ENCODE data around the gene MYLK4.
A peak's percentile ranks its signal among the peaks of the same experiment; 100 is the strongest.

MYLK4 gene

DNA sequence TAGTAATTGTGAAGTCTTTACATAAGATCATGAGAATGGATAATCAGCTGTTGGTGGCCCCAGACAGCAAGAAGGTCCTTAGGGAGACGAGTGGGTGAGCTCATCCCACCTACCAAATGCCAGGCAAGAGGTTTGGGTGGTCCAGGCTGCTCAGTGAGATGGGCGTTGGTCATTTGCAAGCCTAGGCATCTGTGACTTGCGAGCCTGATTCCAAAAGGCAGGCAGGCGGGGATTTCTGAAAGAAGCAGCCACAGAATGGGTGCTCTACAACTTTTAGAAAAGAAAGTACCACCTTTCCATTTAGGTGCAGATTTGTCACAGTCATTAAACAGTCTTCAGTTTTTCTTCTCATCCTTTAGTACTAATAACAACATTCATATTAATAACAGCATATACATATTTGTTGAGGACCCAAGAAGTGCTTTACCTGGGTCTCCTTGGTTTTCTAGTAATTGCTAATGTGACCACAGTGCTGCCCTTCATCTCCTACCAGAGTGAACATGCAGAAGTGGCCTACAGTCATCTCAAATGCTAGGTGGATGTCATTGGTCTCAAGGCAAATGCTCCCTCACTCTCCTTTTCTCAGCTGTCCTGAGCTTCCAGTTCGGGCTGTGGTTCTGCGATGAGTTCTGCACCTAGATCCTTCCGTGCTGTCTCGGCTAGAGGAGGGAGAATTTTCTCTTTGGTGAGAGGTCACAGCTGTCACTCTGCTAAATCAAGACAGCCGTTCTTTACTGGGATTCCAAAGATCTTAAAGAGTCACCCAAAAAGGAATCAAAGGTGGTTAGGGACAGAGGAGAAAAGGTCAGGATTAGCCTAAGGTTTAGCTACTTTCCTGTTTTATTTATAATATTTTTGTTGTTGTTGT is 17.2 kb upstream of the MYLK4 start:
- no peak overlapping the region for H2BK5ac ChIP-seq (ENCODE audit: low read depth, low read length, poor library complexity, severe bottlenecking)
- H3K4me1 ChIP-seq (ENCODE audit: control insufficient read depth, insufficient read depth, low read depth, low read length) = peaks cover 12% of the 10 kb centered on the region
- WGBS = 77% methylated on average over 9 of the region's 9 CpGs
- H2AFZ ChIP-seq (ENCODE audit: low read depth, low read length) = no peak overlapping the region
- no peak overlapping the region for H3K14ac ChIP-seq (ENCODE audit: low read length in 2 of 2)
- no peak overlapping the region for H3K27ac ChIP-seq (ENCODE audit: low read length, poor library complexity, severe bottlenecking)
- peak overlapping the region in 1 of 2 experiments; percentile 95 for H3K4me3 ChIP-seq (ENCODE audit: insufficient read depth in 1 of 2, low read depth in 1 of 2, low read length in 2 of 2)
- no peak overlapping the region for H2BK120ac ChIP-seq (ENCODE audit: low read depth, low read length)
- peak overlapping the region in 1 of 2 experiments; percentile 10 for H3K23ac ChIP-seq (ENCODE audit: low read length in 2 of 2)
- no peak overlapping the region for H3K18ac ChIP-seq (ENCODE audit: low read depth in 1 of 2, low read length in 2 of 2)
- no peak overlapping the region for H2AK5ac ChIP-seq (ENCODE audit: low read length, severe bottlenecking)
- no peak overlapping the region for H3K4ac ChIP-seq (ENCODE audit: low read depth in 1 of 2, low read length in 2 of 2)
- peaks cover 7% of the 10 kb centered on the region for H3K79me1 ChIP-seq (replicated peaks; ENCODE audit: low read length, poor library complexity, severe bottlenecking)
- no peaks in the 10 kb centered on the region for H3K27me3 ChIP-seq (ENCODE audit: control insufficient read depth in 1 of 2, insufficient read depth in 1 of 2, low read length in 2 of 2)
- H3K9ac ChIP-seq (ENCODE audit: low read length) = peak overlapping the region; percentile 95
- H2BK12ac ChIP-seq (ENCODE audit: low read length in 2 of 2) = no peak overlapping the region
- H3K4me2 ChIP-seq (ENCODE audit: low read length, poor library complexity, severe bottlenecking) = peak overlapping the region; percentile 37
- H2BK15ac ChIP-seq (ENCODE audit: low read depth, poor library complexity, severe bottlenecking) = no peak overlapping the region
- DNase-seq = no peak
- no peak overlapping the region for H4K8ac ChIP-seq (ENCODE audit: low read length)
- H3K36me3 ChIP-seq (ENCODE audit: control insufficient read depth in 1 of 2, insufficient read depth in 2 of 2, low read depth in 1 of 2, low read length in 2 of 2) = peaks cover 14 to 33% of the 10 kb centered on the region in 2 experiments
- no peak overlapping the region for H4K91ac ChIP-seq (ENCODE audit: low read length)
- no peaks in the 10 kb centered on the region for H3K9me3 ChIP-seq (ENCODE audit: control insufficient read depth, low read length)

DNA sequence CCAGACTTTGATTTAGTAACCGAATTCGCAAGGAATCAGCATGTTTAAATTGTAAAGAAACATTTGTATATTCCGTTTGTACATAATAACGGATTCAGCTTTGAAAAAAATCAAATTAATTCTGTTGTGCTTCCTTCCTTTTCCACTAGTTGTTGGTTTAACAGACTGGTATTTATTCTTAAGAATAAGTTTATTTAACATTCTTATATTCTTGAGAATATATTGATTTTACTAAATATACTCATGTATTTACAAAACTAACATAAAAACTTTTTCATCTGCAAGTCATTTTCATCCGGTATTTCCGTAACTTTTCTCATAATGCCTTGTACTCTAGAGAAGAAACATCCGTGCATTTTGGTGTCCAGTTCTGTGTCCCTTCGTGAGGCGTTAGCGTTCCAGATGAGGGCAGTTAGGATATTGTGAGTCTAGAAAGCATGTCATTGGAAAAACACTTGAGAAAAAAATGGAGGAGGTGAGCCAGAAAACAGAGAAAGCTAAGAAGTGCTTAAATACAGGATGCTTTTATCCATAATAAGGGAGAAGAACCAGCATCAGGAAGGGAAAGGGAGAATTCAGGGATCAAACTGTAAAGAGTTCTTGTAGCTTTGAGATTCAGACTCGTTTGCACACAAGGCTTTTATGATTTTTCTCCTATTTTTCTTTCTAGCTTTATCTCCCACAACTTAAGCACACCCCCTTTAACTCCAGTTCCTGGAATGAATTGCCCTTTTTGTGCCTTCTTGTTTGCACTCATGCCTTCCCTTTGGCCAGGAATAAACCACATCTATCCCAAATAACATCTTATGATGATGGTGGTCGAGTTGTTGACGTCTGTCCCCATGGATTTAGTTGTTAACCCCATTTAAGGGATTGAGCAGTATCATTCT is 16.3 kb upstream of the MYLK4 start:
- no peaks in the 10 kb centered on the region for H3K9me3 ChIP-seq (ENCODE audit: control insufficient read depth, low read length)
- no peaks in the 10 kb centered on the region for H3K27me3 ChIP-seq (ENCODE audit: control insufficient read depth in 1 of 2, insufficient read depth in 1 of 2, low read length in 2 of 2)
- no peak overlapping the region for H2BK12ac ChIP-seq (ENCODE audit: low read length in 2 of 2)
- peak overlapping the region; percentile 68 for H3K4me2 ChIP-seq (ENCODE audit: low read length, poor library complexity, severe bottlenecking)
- H2BK5ac ChIP-seq (ENCODE audit: low read depth, low read length, poor library complexity, severe bottlenecking) = no peak overlapping the region
- WGBS = 48% methylated on average over 9 of the region's 13 CpGs
- no peak overlapping the region for H3K4ac ChIP-seq (ENCODE audit: low read depth in 1 of 2, low read length in 2 of 2)
- no peak overlapping the region for H3K27ac ChIP-seq (ENCODE audit: low read length, poor library complexity, severe bottlenecking)
- peak overlapping the region; percentile 95 to 99 for H3K4me3 ChIP-seq (ENCODE audit: insufficient read depth in 1 of 2, low read depth in 1 of 2, low read length in 2 of 2)
- no peak overlapping the region for H2AK5ac ChIP-seq (ENCODE audit: low read length, severe bottlenecking)
- peaks cover 14 to 26% of the 10 kb centered on the region in 2 experiments for H3K36me3 ChIP-seq (ENCODE audit: control insufficient read depth in 1 of 2, insufficient read depth in 2 of 2, low read depth in 1 of 2, low read length in 2 of 2)
- DNase-seq = peak; percentile 50
- H3K18ac ChIP-seq (ENCODE audit: low read depth in 1 of 2, low read length in 2 of 2) = no peak overlapping the region
- no peak overlapping the region for H2BK120ac ChIP-seq (ENCODE audit: low read depth, low read length)
- peaks cover 12% of the 10 kb centered on the region for H3K4me1 ChIP-seq (ENCODE audit: control insufficient read depth, insufficient read depth, low read depth, low read length)
- H3K23ac ChIP-seq (ENCODE audit: low read length in 2 of 2) = no peak overlapping the region
- H4K8ac ChIP-seq (ENCODE audit: low read length) = no peak overlapping the region
- H3K14ac ChIP-seq (ENCODE audit: low read length in 2 of 2) = no peak overlapping the region
- peaks cover 7% of the 10 kb centered on the region for H3K79me1 ChIP-seq (replicated peaks; ENCODE audit: low read length, poor library complexity, severe bottlenecking)
- H4K91ac ChIP-seq (ENCODE audit: low read length) = no peak overlapping the region
- H3K9ac ChIP-seq (ENCODE audit: low read length) = peak overlapping the region; percentile 95
- H2BK15ac ChIP-seq (ENCODE audit: low read depth, poor library complexity, severe bottlenecking) = no peak overlapping the region
- H2AFZ ChIP-seq (ENCODE audit: low read depth, low read length) = no peak overlapping the region

DNA sequence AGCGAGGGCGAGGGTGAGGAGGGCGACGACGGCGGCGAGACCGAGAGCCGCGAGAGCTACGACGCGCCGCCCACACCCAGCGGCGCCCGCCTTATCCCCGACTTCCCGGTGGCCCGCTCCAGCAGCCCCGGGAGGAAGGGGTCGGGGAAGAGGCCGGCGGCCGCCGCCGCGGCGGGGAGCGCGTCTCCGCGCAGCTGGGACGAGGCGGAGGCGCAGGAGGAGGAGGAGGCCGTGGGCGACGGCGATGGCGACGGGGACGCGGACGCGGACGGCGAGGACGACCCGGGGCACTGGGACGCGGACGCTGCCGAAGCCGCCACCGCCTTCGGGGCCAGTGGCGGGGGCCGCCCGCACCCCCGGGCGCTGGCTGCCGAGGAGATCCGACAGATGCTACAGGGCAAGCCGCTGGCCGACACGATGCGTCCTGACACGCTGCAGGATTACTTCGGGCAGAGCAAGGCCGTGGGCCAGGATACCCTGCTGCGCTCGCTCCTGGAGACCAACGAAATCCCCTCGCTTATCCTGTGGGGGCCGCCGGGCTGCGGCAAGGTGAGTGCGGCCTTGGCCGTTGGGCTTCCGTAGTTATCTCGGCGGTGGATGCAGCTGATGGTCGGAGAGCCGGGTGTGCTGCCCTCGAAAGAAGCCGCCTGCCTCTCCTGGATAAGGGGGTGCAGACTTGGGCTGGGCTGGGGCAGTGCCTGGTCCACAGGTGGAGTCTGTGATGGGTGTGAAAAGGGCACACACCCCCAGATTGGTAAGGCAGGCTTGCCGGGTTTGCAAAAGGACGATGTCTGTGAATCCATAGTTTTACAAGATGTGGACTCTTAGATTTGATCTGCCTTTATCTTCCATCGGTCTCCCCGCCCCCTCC is 15.4 kb upstream of the MYLK4 start:
- Histone ChIP-seq H2AFZ (ENCODE audit: low read depth, low read length) (peak overlapping the region; percentile 97), H2AK5ac (ENCODE audit: low read length, severe bottlenecking) (no peak overlapping the region), H3K36me3 (ENCODE audit: control insufficient read depth in 1 of 2, insufficient read depth in 2 of 2, low read depth in 1 of 2, low read length in 2 of 2) (peaks cover 13 to 18% of the 10 kb centered on the region in 2 experiments), H3K14ac (ENCODE audit: low read length in 2 of 2) (peak overlapping the region; percentile 39 to 97), H2BK120ac (ENCODE audit: low read depth, low read length) (peak overlapping the region; percentile 96), H3K9ac (ENCODE audit: low read length) (peak overlapping the region; percentile 95), H3K4me1 (ENCODE audit: control insufficient read depth, insufficient read depth, low read depth, low read length) (peaks cover 12% of the 10 kb centered on the region), H3K18ac (ENCODE audit: low read depth in 1 of 2, low read length in 2 of 2) (peak overlapping the region; percentile 97), H4K8ac (ENCODE audit: low read length) (peak overlapping the region; percentile 95), H2BK12ac (ENCODE audit: low read length in 2 of 2) (peak overlapping the region in 1 of 2 experiments; percentile 35), H3K4me3 (ENCODE audit: insufficient read depth in 1 of 2, low read depth in 1 of 2, low read length in 2 of 2) (peak overlapping the region; percentile 95 to 99), H2BK5ac (ENCODE audit: low read depth, low read length, poor library complexity, severe bottlenecking) (peak overlapping the region; percentile 74), H3K27ac (ENCODE audit: low read length, poor library complexity, severe bottlenecking) (peak overlapping the region; percentile 66), H3K79me1 (replicated peaks; ENCODE audit: low read length, poor library complexity, severe bottlenecking) (peaks cover 6% of the 10 kb centered on the region), H3K23ac (ENCODE audit: low read length in 2 of 2) (peak overlapping the region; percentile 81 to 86), H3K9me3 (ENCODE audit: control insufficient read depth, low read length) (no peaks in the 10 kb centered on the region), H2BK15ac (ENCODE audit: low read depth, poor library complexity, severe bottlenecking) (peak overlapping the region; percentile 73), H3K4me2 (ENCODE audit: low read length, poor library complexity, severe bottlenecking) (peak overlapping the region; percentile 68), H4K91ac (ENCODE audit: low read length) (peak overlapping the region; percentile 96), H3K4ac (ENCODE audit: low read depth in 1 of 2, low read length in 2 of 2) (peak overlapping the region; percentile 83 to 96), H3K27me3 (ENCODE audit: control insufficient read depth in 1 of 2, insufficient read depth in 1 of 2, low read length in 2 of 2) (no peaks in the 10 kb centered on the region)
- DNase-seq = peak; percentile 58
- under 1% methylated on average over 83 of the region's 91 CpGs for WGBS
